ENCODE data around the gene VPS16.

The VPS16 gene

GRCh38 chr20:2834401-2835110 is 6.0 kb upstream of the VPS16 start:
- DNase-seq (ENCODE audit: low read depth in 1 of 2, low spot score in 1 of 2): no peak

- DNase-seq (ENCODE audit: low read depth in 1 of 2, low spot score in 1 of 2): no peak
Measured at GRCh38 chr20:2835331-2835796, 5.2 kb upstream of the VPS16 start.

GRCh38 chr20:2836035-2836434 is 4.5 kb upstream of the VPS16 start:
- no peak for DNase-seq (ENCODE audit: low read depth in 1 of 2, low spot score in 1 of 2)

GRCh38 chr20:2837221-2837960 is 3.2 kb upstream of the VPS16 start:
- DNase-seq (ENCODE audit: low read depth in 1 of 2, low spot score in 1 of 2): no peak

GRCh38 chr20:2838170-2838797 is 2.3 kb upstream of the VPS16 start:
- DNase-seq (ENCODE audit: low read depth in 1 of 2, low spot score in 1 of 2): no peak

GRCh38 chr20:2838847-2839671 is 1.5 kb upstream of the VPS16 start:
- DNase-seq (ENCODE audit: low read depth in 1 of 2, low spot score in 1 of 2): no peak

- DNase-seq (ENCODE audit: low read depth in 1 of 2, low spot score in 1 of 2): no peak
Measured at GRCh38 chr20:2839732-2840137, 810 bp upstream of the VPS16 start.

GRCh38 chr20:2840967-2841531 is 504 bp downstream of the VPS16 start:
- no peak for DNase-seq (ENCODE audit: low read depth in 1 of 2, low spot score in 1 of 2)

GRCh38 chr20:2845607-2846006 is 5.1 kb downstream of the VPS16 start:
- DNase-seq (ENCODE audit: low read depth in 1 of 2, low spot score in 1 of 2): no peak

GRCh38 chr20:2846698-2847097 is 6.2 kb downstream of the VPS16 start:
- no peak for DNase-seq (ENCODE audit: low read depth in 1 of 2, low spot score in 1 of 2)

- no peak for DNase-seq (ENCODE audit: low read depth in 1 of 2, low spot score in 1 of 2)
Measured at GRCh38 chr20:2847802-2848201, 7.3 kb downstream of the VPS16 start.

GRCh38 chr20:2849529-2849928 is 9.0 kb downstream of the VPS16 start:
- DNase-seq (ENCODE audit: low read depth in 1 of 2, low spot score in 1 of 2): no peak

- DNase-seq (ENCODE audit: low read depth in 1 of 2, low spot score in 1 of 2): no peak
Measured at GRCh38 chr20:2851086-2851485, 10.5 kb downstream of the VPS16 start.

- no peak for DNase-seq (ENCODE audit: low read depth in 1 of 2, low spot score in 1 of 2)
Measured at GRCh38 chr20:2858591-2858990, 18.0 kb downstream of the VPS16 start.

GRCh38 chr20:2859330-2860121 is 19.0 kb downstream of the VPS16 start:
- DNase-seq (ENCODE audit: low read depth in 1 of 2, low spot score in 1 of 2): no peak

- DNase-seq (ENCODE audit: low read depth in 1 of 2, low spot score in 1 of 2): no peak
Measured at GRCh38 chr20:2864626-2865025, 24.1 kb downstream of the VPS16 start.

- DNase-seq (ENCODE audit: low read depth in 1 of 2, low spot score in 1 of 2): no peak
Measured at GRCh38 chr20:2865101-2865500, 24.6 kb downstream of the VPS16 start.

GRCh38 chr20:2865630-2866029 is 25.1 kb downstream of the VPS16 start:
- DNase-seq (ENCODE audit: low read depth in 1 of 2, low spot score in 1 of 2): peak in 1 of 2 donors; percentile 25

GRCh38 chr20:2866236-2866635 is 25.7 kb downstream of the VPS16 start:
- no peak for DNase-seq (ENCODE audit: low read depth in 1 of 2, low spot score in 1 of 2)
